IMR-90 (cell line): Measurements from ENCODE around the gene AUNIP. TPM values are rescaled to one million over a fixed set of nuclear protein-coding genes. Genes with fewer than 3 reads are reported as not detected.

Source experiments
- ATAC-seq: fragments of 200-7000 bp; cut with Tn5 transposase; 2 replicates; pipeline ENCODE4 v1.9.1; 2020; ENCODE audit warnings: low read depth, mild to moderate bottlenecking, moderate library complexity
- BruUV-seq: library from RNA; stranded (reverse); fragments of 400-500 nt; replicated peaks from 2 replicates; lab custom pipeline; 2021; lab: Mats Ljungman, UMichigan
- CTCF ChIA-PET: fragments of 300-600 bp; formaldehyde crosslinking; extraction: SDS; loops from one replicate; lab custom pipeline; 2021; ENCODE audit warnings: antibody characterized with exemption; lab: Yijun Ruan, JAX
- POLR2A ChIA-PET: fragments of 300-600 bp; sonication (Branson Sonifier 250); formaldehyde crosslinking; loops from one replicate; lab custom pipeline; 2022; ENCODE audit warnings: antibody characterized with exemption; ENCODE audit not compliant: unreplicated experiment; lab: Charles Lee
- DNase-seq: peaks from one replicate; pipeline ENCODE4 v3.0.0; 2013
- H2AFZ ChIP-seq: replicated peaks from 2 replicates; pipeline ENCODE3; 2013; ENCODE audit warnings: low read length, mild to moderate bottlenecking; ENCODE audit not compliant: poor library complexity
- H2AK5ac ChIP-seq: 2 replicates; pipeline ENCODE4 v1.6.1; 2013; ENCODE audit warnings: low read depth, low read length, inconsistent platforms
- H2AK9ac ChIP-seq: replicated peaks from 2 replicates; pipeline ENCODE3; 2013; ENCODE audit warnings: mild to moderate bottlenecking, low read depth, low read length, moderate library complexity; ENCODE audit not compliant: poor library complexity
- H2BK120ac ChIP-seq: 2 replicates; pipeline ENCODE4 v1.6.1; 2013; ENCODE audit warnings: low read depth, low read length, inconsistent platforms
- H2BK15ac ChIP-seq: 3 replicates; pipeline ENCODE4 v1.6.1; 2013; ENCODE audit warnings: low read depth, low read length, inconsistent platforms
- H2BK20ac ChIP-seq: 2 replicates; pipeline ENCODE4 v1.6.1; 2013; ENCODE audit warnings: low read depth, mild to moderate bottlenecking, inconsistent platforms, low read length, moderate library complexity
- H2BK5ac ChIP-seq: 2 replicates; pipeline ENCODE4 v1.6.1; 2013; ENCODE audit warnings: mild to moderate bottlenecking, low read depth, low read length, inconsistent platforms; ENCODE audit not compliant: poor library complexity, severe bottlenecking
- H3K14ac ChIP-seq: replicated peaks from 2 replicates; pipeline ENCODE4 v1.6.1; 2013; ENCODE audit warnings: low read depth, low read length, inconsistent platforms
- H3K18ac ChIP-seq: 2 replicates; pipeline ENCODE4 v1.6.1; 2013; ENCODE audit warnings: low read depth, low read length, control low read depth
- H3K23ac ChIP-seq: 2 replicates; pipeline ENCODE4 v1.6.1; 2013; ENCODE audit warnings: low read depth, low read length, inconsistent platforms
- H3K27ac ChIP-seq: 2 replicates; pipeline ENCODE4 v1.5.1; 2013; ENCODE audit warnings: mild to moderate bottlenecking, control low read depth, low read length; ENCODE audit not compliant: insufficient read depth
- H3K27me3 ChIP-seq: 2 replicates; pipeline ENCODE4 v1.6.1; 2013; ENCODE audit warnings: low read length; ENCODE audit not compliant: control insufficient read depth, insufficient read depth
- H3K36me3 ChIP-seq: 2 replicates; pipeline ENCODE4 v1.6.1; 2013; ENCODE audit warnings: low read length, mixed read lengths; ENCODE audit not compliant: control insufficient read depth, insufficient read depth
- H3K4ac ChIP-seq: 2 replicates; pipeline ENCODE4 v1.6.1; 2013; ENCODE audit warnings: low read depth, low read length, inconsistent platforms
- H3K4me1 ChIP-seq: 2 replicates; pipeline ENCODE4 v1.6.1; 2013; ENCODE audit warnings: low read length, mixed read lengths; ENCODE audit not compliant: control insufficient read depth, insufficient read depth
- H3K4me2 ChIP-seq: 2 replicates; pipeline ENCODE4 v1.6.1; 2013; ENCODE audit warnings: low read depth, mild to moderate bottlenecking, control low read depth, low read length, moderate library complexity
- H3K4me3 ChIP-seq: 2 replicates; pipeline ENCODE4 v1.5.1; 2013; ENCODE audit warnings: low read depth, mild to moderate bottlenecking, control low read depth, low read length, moderate library complexity; ENCODE audit not compliant: insufficient read depth
- H3K56ac ChIP-seq: 2 replicates; pipeline ENCODE4 v1.6.1; 2013; ENCODE audit warnings: low read length, inconsistent platforms; ENCODE audit not compliant: insufficient read depth; ENCODE audit errors: extremely low read depth
- H3K79me1 ChIP-seq, 2 experiments: 2 replicates each; pipeline ENCODE4 v1.6.1; 2013; ENCODE audit warnings: low read length in 2 of 2, inconsistent platforms in 1 of 2, low read depth in 1 of 2
- H3K9ac ChIP-seq: 2 replicates; pipeline ENCODE4 v1.6.1; 2013; ENCODE audit warnings: low read depth, low read length, control low read depth
- H3K9me1 ChIP-seq: 2 replicates; pipeline ENCODE4 v1.6.1; 2013; ENCODE audit warnings: low read length, inconsistent platforms; ENCODE audit not compliant: insufficient read depth
- H3K9me3 ChIP-seq: 2 replicates; pipeline ENCODE4 v1.6.1; 2013; ENCODE audit warnings: low read length; ENCODE audit not compliant: control insufficient read depth, insufficient read depth
- H4K20me1 ChIP-seq: 2 replicates; pipeline ENCODE4 v1.6.1; 2013; ENCODE audit warnings: low read length, inconsistent platforms; ENCODE audit not compliant: insufficient read depth
- H4K5ac ChIP-seq: 2 replicates; pipeline ENCODE4 v1.6.1; 2013; ENCODE audit warnings: mild to moderate bottlenecking, low read depth, low read length, control low read depth
- H4K8ac ChIP-seq, 2 experiments: 2 replicates each; pipeline ENCODE4 v1.6.1; 2013; ENCODE audit warnings: low read depth in 2 of 2, low read length in 2 of 2, control low read depth in 1 of 2, inconsistent platforms in 1 of 2
- H4K91ac ChIP-seq: 2 replicates; pipeline ENCODE4 v1.6.1; 2013; ENCODE audit warnings: low read depth, low read length, inconsistent platforms; ENCODE audit not compliant: insufficient read depth
- BHLHE40 ChIP-seq: fragments of 150-350 bp; IDR thresholded peaks from 2 replicates; pipeline ENCODE4 v1.6.1; 2016; ENCODE audit warnings: mild to moderate bottlenecking, low read depth, low read length
- CEBPB ChIP-seq: IDR thresholded peaks from 2 replicates; pipeline ENCODE4 v1.6.1; 2012; ENCODE audit warnings: low read depth, low read length, improper control_type of control experiment
- CHD1 ChIP-seq: IDR thresholded peaks from 2 replicates; pipeline ENCODE4 v1.6.1; 2012; ENCODE audit warnings: low read depth, low read length, improper control_type of control experiment
- CTCF ChIP-seq: conservative IDR thresholded peaks from 2 replicates; pipeline ENCODE4 v1.5.1; 2012; ENCODE audit warnings: mild to moderate bottlenecking, low read depth, low read length, improper control_type of control experiment
- FOS ChIP-seq: fragments of 150-350 bp; IDR thresholded peaks from 2 replicates; pipeline ENCODE4 v1.6.1; 2016; ENCODE audit warnings: low read depth, low read length
- MAFK ChIP-seq: IDR thresholded peaks from 2 replicates; pipeline ENCODE4 v1.6.1; 2012; ENCODE audit warnings: low read depth, low read length, improper control_type of control experiment
- MAZ ChIP-seq: IDR thresholded peaks from 2 replicates; pipeline ENCODE4 v1.6.1; 2012; ENCODE audit warnings: low read depth, mild to moderate bottlenecking, low read length, improper control_type of control experiment, moderate library complexity, borderline replicate concordance
- MXI1 ChIP-seq: IDR thresholded peaks from 2 replicates; pipeline ENCODE4 v1.6.1; 2012; ENCODE audit warnings: low read depth, mild to moderate bottlenecking, low read length, moderate library complexity, borderline replicate concordance
- NFE2L2 ChIP-seq: fragments of 150-350 bp; IDR thresholded peaks from 2 replicates; pipeline ENCODE4 v1.6.1; 2016; ENCODE audit warnings: low read depth, mild to moderate bottlenecking, low read length
- POLR2A ChIP-seq: IDR thresholded peaks from 2 replicates; pipeline ENCODE4 v1.6.1; 2012; ENCODE audit warnings: mild to moderate bottlenecking, low read depth, low read length
- RAD21 ChIP-seq: IDR thresholded peaks from 2 replicates; pipeline ENCODE4 v1.6.1; 2012; ENCODE audit warnings: low read length, improper control_type of control experiment
- RCOR1 ChIP-seq: IDR thresholded peaks from 2 replicates; pipeline ENCODE4 v1.6.1; 2012; ENCODE audit warnings: mild to moderate bottlenecking, low read length, improper control_type of control experiment; ENCODE audit not compliant: insufficient replicate concordance
- RFX5 ChIP-seq: IDR thresholded peaks from 2 replicates; pipeline ENCODE4 v1.8.0; 2012; ENCODE audit warnings: low read depth, mild to moderate bottlenecking, low read length, moderate library complexity
- SMC3 ChIP-seq: fragments of 150-350 bp; IDR thresholded peaks from 2 replicates; pipeline ENCODE4 v1.6.1; 2016; ENCODE audit warnings: low read depth, mild to moderate bottlenecking, antibody characterized with exemption, low read length, moderate library complexity
- USF2 ChIP-seq: fragments of 150-350 bp; IDR thresholded peaks from 2 replicates; pipeline ENCODE4 v1.6.1; 2017; ENCODE audit warnings: mild to moderate bottlenecking, antibody characterized with exemption, low read length, low read depth
- WGBS, 2 experiments: methylation state at CpG; one replicate each; pipeline versions ENCODE4 v1.1.5 to v1.1.7; 2013; ENCODE audit warnings: missing lambda C conversion rate in 2 of 2; ENCODE audit not compliant: insufficient read length in 1 of 2; ENCODE audit errors: extremely low coverage in 2 of 2; 5-methylcytosine and 5-hydroxymethylcytosine counted together
- dilution Hi-C: fragments of 300-500 bp; cut with HindIII; formaldehyde crosslinking; loops from one replicate; pipeline ENCODE4 v1.14.3; 2018; ENCODE audit warnings: low sequenced_read_pairs; ENCODE audit not compliant: unreplicated experiment
- in situ Hi-C: fragments of 300-500 bp; cut with MboI; formaldehyde crosslinking; loops from 3 replicates; pipeline ENCODE4 v1.14.3; 2019; ENCODE audit warnings: low sequenced_read_pairs, inconsistent platforms, mixed read lengths
- intact Hi-C: fragments of 100-400 bp; cut with micrococcal nuclease; formaldehyde crosslinking; loops from 2 replicates; pipeline ENCODE4 v1.10.0; 2022
- polyA plus RNA-seq, 3 experiments: library from polyadenylated mRNA; depleted of rRNA; stranded (reverse); fragments of >200 nt; gene quantifications; 2 replicates each; pipeline ENCODE4 v1.2.3, GENCODE V29; 2012; ENCODE audit warnings: low replicate concordance in 1 of 3
- total RNA-seq: library from RNA; depleted of rRNA; stranded (reverse); fragments of >200 nt; gene quantifications from 2 replicates; pipeline ENCODE4 v1.2.3, GENCODE V29; 2012
- TF ChIP-seq, protein P1 (sequence below): fragments of 150-350 bp; IDR thresholded peaks from 2 replicates; pipeline ENCODE4 v1.6.1; 2016; ENCODE audit warnings: low read depth, mild to moderate bottlenecking, low read length, moderate library complexity, borderline replicate concordance

AUNIP gene
- total and polyA plus RNA-seq, 2 of the 4 experiments (the other 2 are of a cell fraction): 2.4 to 5.0 TPM

- WGBS, 2 experiments: no CpG with 5 or more reads among the region's 5 CpGs
- Histone ChIP-seq H2AK5ac (no peak overlapping the region), H2AK9ac (no peak overlapping the region), H2AFZ (no peak overlapping the region), H3K27me3 (no peaks in the 10 kb centered on the region), H3K4ac (no peak overlapping the region), H3K27ac (no peak overlapping the region), H2BK15ac (no peak overlapping the region), H4K8ac (no peak overlapping the region), H3K4me3 (no peak overlapping the region), H4K20me1 (no peaks in the 10 kb centered on the region), H2BK20ac (no peak overlapping the region), H2BK5ac (no peak overlapping the region), H4K91ac (no peak overlapping the region), H3K18ac (no peak overlapping the region), H2BK120ac (no peak overlapping the region), H3K9me1 (peaks cover 4% of the 10 kb centered on the region; the same call in 1 of the 2 replicates), H3K4me1 (peaks cover 3% of the 10 kb centered on the region; the same call in 1 of the 2 replicates), H3K36me3 (no peaks in the 10 kb centered on the region), H3K4me2 (no peak overlapping the region), H4K5ac (no peak overlapping the region), H3K79me1 (peaks cover 11 to 20% of the 10 kb centered on the region in 2 experiments; a peak in 3 of 4 replicates), H3K9me3 (no peaks in the 10 kb centered on the region), H3K14ac (no peak overlapping the region), H3K56ac (no peak overlapping the region), H3K23ac (no peak overlapping the region), H3K9ac (no peak overlapping the region)
- DNase-seq (no peak), ATAC-seq (no peak)
- ChIA-PET CTCF (no interaction called here), POLR2A (no interaction called here)
- intact Hi-C loops: no loop called here
- BruUV-seq: no TSS peak
- in situ Hi-C loops: no loop called here
- TF ChIP-seq SMC3: no peak
- no peak for TF ChIP-seq FOS
- no peak for TF ChIP-seq POLR2A
- no peak for TF ChIP-seq NFE2L2
- no peak for TF ChIP-seq USF2
- no peak for TF ChIP-seq MAFK
- TF ChIP-seq RCOR1: no peak
- TF ChIP-seq BHLHE40: no peak
- no peak for TF ChIP-seq CEBPB
- TF ChIP-seq CHD1: no peak
- TF ChIP-seq MAZ: no peak
- no peak for TF ChIP-seq RFX5
- no peak for TF ChIP-seq RAD21
- no peak for TF ChIP-seq CTCF
- TF ChIP-seq MXI1: no peak
- TF ChIP-seq, protein P1, sequence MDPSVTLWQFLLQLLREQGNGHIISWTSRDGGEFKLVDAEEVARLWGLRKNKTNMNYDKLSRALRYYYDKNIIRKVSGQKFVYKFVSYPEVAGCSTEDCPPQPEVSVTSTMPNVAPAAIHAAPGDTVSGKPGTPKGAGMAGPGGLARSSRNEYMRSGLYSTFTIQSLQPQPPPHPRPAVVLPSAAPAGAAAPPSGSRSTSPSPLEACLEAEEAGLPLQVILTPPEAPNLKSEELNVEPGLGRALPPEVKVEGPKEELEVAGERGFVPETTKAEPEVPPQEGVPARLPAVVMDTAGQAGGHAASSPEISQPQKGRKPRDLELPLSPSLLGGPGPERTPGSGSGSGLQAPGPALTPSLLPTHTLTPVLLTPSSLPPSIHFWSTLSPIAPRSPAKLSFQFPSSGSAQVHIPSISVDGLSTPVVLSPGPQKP: no peak
- dilution Hi-C loops: no loop called here
These were observed 13.6 kb downstream of the AUNIP start for GRCh38 chr1:25845664-25846063.
